Renal pelvis (tissue), 12 donors: ENCODE measurements around the gene CCL8. TPM values are rescaled to one million over a fixed set of nuclear protein-coding genes. Genes with fewer than 3 reads are reported as not detected.

Source experiments
- DNase-seq: peaks from one replicate; pipeline ENCODE4 v3.0.0-alpha.2; 2013
- long read RNA-seq, 16 experiments: transcript quantifications; one replicate each; lab custom pipeline, GENCODE V29; 2026
- polyA plus RNA-seq, 3 donors: library from polyadenylated mRNA; unstranded; fragments of 120-200 nt; gene quantifications; one replicate each; pipeline ENCODE4 v1.2.1, GENCODE V29; 2013; ENCODE audit not compliant: insufficient read length in 3 of 3

The CCL8 gene
- under 1 TPM in 2 of 3 donors, not detected in 1; 0.09 to 0.18 TPM for polyA plus RNA-seq
- long read RNA-seq, donor 1, result 0 reads
- long read RNA-seq, donor 2, result 0 reads
- long read RNA-seq, donor 3, result 0 reads
- long read RNA-seq, donor 4, result 0 reads
- long read RNA-seq, donor 5, result 0 reads
- long read RNA-seq, donor 6, result 0 reads
- long read RNA-seq, donor 7, result 0 reads
- long read RNA-seq, donor 8, partial matches to known transcripts, result 0 of 2 reads
- long read RNA-seq, donor 8, other reads (novel, unspliced or antisense), result 0 of 2 reads
- long read RNA-seq, donor 9, partial matches to known transcripts, result 0 of 1 reads
- long read RNA-seq, donor 9, other reads (novel, unspliced or antisense), result 0 of 1 reads
- long read RNA-seq, donor 10, result 0 reads
- long read RNA-seq, donor 11, result 0 reads
- long read RNA-seq, donor 12, partial matches to known transcripts, result 0 of 1 reads
- long read RNA-seq, donor 12, other reads (novel, unspliced or antisense), result 0 of 1 reads
- long read RNA-seq, donor 13, result 0 reads
- long read RNA-seq, donor 14, result 0 reads
- long read RNA-seq, donor 15, result 0 reads
- long read RNA-seq, donor 16, result 0 reads

DNA sequence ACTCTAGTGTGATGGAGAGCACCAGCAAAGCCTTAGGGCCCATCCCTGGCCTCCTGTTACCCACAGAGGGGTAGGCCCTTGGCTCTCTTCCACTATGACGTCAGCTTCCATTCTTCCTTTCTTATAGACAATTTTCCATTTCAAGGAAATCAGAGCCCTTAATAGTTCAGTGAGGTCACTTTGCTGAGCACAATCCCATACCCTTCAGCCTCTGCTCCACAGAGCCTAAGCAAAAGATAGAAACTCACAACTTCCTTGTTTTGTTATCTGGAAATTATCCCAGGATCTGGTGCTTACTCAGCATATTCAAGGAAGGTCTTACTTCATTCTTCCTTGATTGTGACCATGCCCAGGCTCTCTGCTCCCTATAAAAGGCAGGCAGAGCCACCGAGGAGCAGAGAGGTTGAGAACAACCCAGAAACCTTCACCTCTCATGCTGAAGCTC, at the start of gene CCL8:
Gene CCL8 (plus strand): TSS at position 397 of the 445 bp plus-strand sequence. CDS start 67 bp downstream, outside the sequence.
- no peak for DNase-seq

DNA sequence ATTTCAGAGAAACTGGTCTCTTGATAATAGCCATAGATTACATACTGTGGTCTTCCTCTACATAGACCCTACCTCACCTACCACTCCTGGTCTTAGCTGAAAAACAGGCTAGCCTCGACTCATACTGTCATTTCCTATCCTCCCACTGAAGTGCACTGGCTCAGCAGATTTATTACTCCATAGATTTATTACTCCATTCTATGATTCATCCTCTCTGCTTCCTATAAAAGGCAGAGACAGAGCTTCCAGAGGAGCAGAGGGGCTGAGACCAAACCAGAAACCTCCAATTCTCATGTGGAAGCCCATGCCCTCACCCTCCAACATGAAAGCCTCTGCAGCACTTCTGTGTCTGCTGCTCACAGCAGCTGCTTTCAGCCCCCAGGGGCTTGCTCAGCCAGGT, 49.3 kb upstream of the CCL8 start, which contains the start of gene CCL7:
Gene CCL7 (plus strand): TSS at position 253 of the 400 bp plus-strand sequence. CDS start 70 bp downstream, at position 323.
- DNase-seq, result no peak

DNA sequence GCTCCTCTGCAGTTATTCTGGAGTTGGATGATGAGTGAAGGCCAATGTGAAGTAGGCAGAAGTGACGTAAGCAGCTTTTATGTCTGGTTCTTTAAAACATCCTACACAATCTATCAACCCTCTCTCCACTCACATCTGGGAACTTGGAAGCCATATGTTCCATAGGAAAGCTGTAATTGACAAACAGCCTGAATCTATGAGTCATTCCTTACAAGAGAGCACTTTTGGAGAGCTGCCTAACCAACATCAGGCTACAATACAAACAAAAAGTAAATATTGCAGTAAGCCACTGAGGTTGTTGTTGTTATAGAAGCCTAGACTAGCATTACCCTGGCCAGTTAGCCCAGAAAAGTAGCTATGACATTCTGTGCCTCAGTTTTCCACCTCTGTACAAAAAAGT, 43.4 kb upstream of the CCL8 start:
- DNase-seq, result no peak

DNA sequence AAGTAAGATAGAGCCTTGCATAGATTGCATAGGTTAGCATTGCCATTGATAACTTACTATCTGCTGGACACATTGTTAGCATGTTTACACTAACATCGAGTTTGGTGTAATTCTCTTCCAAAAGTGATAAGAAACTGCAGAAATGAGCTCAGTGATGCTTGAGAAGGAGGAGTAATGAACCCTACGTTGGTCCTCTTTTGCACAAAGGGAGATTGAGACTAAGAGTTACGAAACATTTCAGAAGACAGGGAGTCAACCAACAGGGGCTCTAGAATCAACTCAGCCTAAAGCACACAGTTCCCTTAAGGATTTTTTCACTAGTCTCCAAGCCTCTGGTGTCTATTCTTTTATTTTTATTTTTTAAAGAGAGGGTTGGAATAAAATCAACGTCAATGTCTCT, 42.4 kb upstream of the CCL8 start:
- no peak for DNase-seq

DNA sequence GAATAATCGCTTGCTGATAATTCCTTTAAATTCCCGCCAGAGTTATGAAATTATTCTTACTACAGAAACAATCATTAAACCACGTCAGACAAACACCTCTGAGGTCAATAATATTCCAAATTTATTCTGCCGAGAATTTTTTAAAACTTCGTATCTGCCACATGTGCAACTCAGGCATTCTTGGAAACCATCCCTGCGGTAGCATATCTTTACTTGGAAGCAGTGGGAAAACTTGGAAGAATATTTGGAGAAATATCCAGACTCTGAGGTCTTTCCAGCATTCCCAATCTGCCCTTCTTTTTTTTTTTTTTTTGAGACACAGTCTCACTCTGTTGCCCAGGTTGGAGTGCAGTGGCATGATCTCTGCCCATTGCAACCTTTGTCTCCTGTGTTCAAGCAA, 35.7 kb upstream of the CCL8 start:
- no peak for DNase-seq

DNA sequence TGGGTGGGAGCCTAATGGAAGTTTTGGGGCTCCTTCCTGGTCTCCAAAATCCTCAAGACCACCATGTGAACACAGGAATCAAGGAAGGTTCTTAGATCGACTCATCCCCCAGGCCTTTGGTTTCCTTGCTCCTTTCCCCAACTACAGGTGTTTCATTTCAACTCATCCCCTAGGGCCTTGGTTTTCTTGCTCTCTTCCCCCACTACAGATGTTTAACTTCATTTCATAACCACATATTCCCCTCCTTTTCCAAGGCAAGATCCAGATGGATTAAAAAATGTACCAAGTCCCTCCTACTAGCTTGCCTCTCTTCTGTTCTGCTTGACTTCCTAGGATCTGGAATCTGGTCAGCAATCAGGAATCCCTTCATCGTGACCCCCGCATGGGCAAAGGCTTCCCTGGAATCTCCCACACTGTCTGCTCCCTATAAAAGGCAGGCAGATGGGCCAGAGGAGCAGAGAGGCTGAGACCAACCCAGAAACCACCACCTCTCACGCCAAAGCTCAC, 33.9 kb upstream of the CCL8 start, which contains the start of gene CCL11:
Gene CCL11 (plus strand): TSS at position 457 of the 507 bp plus-strand sequence. CDS start 67 bp downstream, outside the sequence.
- peak; percentile 48 for DNase-seq

DNA sequence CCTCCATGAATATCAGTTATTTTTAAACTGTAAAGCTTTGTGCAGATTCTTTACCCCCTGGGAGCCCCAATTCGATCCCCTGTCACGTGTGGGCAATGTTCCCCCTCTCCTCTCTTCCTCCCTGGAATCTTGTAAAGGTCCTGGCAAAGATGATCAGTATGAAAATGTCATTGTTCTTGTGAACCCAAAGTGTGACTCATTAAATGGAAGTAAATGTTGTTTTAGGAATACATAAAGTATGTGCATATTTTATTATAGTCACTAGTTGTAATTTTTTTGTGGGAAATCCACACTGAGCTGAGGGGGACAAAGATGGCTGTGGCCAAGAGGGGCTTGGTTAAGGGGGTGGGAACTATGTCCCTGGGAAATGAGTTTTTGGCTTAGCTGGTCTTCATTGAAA, 31.4 kb upstream of the CCL8 start:
- no peak for DNase-seq

DNA sequence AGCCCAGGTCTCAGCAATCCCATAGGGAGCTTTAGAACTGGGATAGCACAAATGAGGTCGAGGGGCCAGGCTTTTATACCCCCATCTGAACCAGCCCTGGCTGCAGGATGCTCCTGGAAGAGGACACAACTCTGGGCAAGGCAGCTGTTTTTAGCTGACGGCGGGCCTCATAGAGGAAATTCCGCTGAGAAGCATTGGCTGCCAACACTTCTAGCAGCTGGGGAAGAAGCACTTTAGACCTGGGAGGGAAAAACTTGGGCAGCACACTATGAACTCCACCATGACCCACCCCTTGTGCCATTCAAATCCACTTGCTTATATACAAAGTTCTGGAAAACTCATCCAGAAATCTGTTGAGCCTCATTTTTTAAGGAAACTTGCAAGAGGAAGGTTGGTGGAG, 28.6 kb upstream of the CCL8 start:
- DNase-seq, result no peak

DNA sequence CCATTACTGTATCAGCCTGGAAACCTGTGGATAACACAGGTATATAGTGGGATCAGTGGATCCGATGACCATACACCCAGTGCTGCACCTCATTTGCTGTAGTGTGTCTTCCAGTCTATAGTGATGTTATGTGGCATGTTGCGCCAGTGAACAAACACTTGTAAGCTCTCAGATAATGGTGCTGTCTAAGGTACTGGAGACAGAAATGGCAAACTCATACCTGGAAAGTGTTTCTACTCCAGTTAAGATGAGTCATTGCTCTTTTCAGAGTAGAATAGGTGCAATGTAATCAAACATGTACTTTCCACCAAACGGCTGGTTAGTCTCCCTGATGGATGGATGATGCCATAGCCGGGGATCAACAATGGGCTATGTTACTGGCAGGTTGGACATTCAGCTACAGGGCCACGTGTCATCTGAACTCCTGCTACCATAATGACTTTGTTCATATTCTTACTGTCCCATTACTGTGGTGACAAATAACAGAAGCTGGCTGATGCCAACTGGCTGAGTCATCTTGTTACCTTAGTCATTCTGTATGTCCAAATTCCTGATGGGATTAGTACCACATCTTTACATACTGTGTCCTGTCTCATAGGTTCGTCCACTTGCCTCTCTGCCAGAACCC, 27.4 kb upstream of the CCL8 start:
- no peak for DNase-seq

DNA sequence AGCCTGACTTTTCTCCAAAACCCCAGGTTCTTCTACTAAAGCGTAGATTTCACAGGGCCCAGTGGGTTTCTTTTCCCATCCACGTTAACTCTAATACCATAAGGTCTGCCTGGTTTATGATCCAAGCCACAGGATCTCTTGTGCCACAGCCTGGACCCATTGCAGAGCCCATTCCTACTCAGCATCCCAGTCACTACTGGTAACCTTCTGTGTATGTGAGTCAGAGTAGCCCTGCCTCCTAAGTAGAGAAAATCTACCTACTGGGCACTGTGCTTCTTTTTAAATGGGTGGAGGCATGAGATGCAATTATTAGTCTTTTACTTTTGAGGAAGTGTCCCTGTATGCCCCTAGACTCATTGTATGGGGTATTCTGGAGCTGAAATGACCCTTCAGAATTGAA, 20.2 kb upstream of the CCL8 start:
- DNase-seq, result no peak

DNA sequence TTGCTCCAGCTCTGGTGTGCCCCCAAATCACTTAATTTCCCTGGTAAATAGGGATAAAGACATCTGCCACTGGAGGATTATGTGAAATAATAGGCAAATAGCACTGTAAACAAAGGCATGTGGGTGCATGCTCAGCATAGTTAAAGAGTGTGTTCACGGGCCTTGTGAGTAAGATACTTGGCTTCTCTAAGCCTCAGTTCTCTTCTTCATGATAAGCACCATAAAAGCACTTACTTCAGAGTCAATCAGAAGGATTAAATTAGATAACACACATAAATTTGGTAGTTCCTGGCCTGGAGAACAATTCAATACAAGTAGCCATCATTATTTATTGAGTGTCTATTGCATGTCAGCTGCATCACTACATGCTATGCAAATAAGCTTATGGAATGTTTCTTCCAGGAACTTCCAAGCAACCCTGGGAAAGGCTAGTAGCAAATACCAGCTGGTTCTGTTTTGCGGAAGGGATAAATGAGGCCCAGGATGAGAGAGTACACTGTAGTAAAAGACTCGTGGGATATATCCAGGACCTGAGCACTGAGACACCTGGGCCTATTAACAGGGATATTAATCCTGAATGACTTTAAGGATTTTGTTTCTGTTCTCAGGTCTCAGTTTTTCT, 19.2 kb upstream of the CCL8 start:
- no peak for DNase-seq

DNA sequence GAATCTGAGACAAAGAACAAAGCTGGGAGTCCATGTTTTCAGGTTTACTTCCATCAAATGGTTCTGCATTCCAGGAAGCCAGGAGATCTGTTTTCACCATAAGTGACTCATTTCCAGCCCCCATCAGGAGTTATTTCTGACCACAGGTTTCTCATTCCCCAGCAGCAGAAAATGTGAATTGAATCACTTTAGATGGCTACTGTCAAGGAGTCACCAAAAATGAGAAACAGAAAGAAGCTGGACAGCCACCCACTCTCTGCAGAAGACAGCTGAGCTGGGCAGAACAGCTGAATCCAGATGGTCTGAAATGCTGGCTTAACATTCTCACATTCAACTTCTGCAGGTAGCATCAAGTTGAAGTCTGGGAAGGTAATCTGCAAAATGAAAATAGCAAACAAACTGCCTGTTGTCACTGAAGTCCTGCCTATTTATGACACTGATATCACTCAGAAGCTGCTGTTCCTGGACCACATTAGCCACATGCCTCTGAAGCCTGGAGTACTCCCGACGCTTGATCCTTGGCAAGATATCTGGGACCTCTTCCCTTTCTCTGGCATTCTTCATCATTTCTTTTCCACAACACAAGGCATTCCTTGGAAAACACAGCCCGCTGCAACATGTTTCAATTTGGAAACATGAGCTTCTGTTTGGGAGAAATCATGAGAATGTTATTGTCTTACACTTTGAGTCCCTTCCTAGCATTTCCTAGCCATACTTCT, 18.4 kb upstream of the CCL8 start:
- DNase-seq, result no peak

DNA sequence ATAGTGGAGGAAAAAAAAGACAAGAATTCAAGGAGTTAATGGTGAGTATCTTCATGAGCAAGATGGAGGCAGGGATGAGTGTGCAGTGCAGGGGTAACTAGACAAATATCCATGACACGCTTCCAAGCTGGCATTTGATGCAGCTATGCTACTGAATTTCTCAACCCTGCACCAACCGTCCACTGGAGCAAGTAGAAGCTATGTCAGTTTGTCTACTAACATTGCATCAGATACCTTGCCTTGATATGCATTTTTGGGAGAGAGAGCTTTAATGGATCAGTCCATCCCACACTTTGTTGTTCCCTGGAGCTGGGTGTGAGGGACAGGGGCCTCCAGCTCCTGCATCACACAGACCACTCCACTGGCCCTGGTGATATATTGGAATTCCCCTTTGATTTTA, 17.2 kb upstream of the CCL8 start:
- no peak for DNase-seq

DNA sequence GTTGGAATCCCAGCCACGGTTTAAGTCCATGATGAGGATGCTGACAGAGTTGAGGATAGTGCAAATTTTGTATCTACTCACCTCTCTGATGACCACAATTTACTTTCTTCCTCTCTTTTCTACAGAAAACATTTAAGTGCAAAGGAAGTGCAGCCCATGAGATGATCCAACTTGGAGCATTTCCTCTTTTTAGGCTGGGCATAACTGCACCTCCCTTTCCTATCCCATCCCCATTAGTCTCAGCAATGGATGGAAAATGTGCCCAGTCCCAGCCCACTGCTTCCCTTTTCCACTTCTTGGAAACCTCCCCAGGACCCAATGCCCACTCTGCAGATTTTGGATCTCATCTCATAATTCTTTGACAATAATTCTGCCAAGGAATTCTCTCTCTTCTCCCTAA, 16.6 kb upstream of the CCL8 start:
- DNase-seq, result no peak

DNA sequence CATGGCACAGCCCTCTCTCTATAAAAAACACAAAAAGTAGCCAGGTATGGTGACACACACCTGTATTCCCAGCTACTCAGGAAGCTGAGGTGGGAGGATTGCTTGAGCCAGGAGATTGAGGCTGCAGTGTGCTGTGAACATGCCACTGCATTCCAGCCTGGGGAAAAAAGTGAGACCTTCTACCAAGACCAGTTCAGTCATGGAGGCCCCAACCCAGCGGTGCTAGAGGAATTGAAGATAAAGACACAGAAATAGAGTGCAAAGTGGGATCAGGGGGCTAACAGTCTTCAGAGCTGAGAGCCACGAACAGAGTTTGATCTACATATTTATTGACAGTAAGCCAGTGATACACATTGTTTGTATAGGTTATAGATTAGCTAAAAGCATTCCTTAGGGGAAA, 15.6 kb upstream of the CCL8 start:
- no peak for DNase-seq

DNA sequence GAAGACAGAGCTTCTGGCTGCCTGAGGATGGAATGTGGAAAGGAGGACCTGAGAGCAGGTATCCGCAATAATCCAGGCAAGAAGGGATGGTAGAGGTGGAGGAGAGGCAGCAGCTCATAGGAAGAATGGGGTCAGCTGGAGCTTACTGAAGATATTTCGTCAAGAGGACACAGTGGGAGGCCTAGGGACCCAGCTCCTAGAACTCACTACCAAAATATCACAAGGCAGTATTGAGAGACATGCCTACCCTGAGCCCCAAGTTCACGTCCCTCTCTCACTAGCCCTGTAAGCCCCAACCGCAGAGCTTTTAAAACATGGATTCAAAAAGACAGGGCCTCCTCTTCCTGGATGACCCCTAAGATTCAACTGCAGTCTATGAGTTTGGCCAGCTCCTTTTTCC, 14.2 kb upstream of the CCL8 start:
- DNase-seq, result no peak

DNA sequence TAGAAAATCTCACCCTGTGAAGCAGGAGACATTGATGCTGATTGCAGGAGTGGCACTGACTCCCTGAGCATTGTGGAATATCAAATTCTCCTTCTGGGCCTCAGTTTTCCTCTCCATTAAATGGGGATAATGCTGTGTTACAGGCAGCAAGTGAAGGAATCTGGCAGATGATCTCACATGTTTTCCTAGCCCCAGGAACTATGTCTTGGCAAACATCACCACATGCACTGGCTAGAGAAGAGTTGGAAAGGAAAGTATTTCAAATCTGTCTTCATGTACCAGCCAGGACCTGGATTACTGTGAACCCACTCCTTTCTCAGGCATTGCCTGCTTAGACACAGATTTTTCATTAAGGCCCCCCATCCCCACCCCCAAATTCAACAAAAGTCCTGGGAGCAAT, 13.6 kb upstream of the CCL8 start:
- no peak for DNase-seq

DNA sequence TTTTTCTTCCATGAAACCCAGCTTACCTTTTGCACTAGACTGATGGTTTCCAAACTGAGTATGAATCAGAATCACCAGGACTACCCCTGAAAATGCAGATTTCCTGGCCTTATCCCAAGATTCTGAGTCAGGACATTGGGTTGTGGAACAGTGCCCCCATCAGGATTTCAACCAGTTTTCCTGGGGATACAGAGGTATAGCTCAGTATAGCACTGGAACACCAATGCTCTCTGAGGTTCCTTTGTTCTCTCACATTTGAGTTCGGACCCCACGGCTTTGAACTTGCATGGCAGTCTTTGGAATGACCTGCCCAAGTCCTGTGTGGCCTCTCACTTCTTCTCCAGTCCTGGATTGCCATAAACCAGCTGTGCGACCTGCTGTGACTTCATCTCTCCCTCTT, 12.8 kb upstream of the CCL8 start:
- no peak for DNase-seq

DNA sequence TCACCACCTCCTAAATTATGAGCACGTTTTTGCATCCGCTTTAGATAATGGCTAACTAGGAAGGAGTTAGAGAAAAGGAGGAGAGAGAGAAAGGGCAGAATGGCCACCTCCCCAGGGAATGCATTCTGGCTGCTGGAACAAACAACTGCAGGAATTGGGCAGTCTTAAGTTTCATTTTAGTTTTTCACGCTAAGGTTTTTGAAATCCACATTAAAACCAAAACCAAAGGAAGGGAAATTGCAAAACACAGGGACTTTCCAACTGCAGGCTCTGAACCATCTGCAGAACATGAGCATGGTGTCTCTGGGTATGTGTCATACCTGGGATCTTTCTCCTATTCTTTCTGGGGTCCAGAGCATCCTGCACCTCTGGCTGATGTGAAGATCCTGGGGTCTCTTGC, 12.1 kb upstream of the CCL8 start:
- no peak for DNase-seq

DNA sequence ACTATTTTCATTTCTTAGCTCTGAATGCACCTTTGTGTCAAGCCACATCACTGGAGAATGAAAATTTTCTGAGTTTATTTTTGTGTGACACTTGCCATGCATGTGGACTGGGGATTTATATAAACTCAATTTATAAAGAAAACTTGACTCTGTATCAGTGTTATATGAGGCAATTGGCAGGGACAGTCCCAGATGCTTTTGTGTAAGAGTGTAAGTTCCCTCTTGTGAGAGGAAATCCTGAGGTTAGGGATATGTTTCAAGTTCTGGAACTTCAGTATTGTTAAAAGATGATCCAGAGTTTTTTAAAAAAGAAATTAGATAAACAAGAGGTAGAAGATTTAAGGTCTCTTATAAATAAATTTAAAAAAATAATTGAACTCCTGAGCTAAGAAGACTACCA, 10.9 kb upstream of the CCL8 start:
- no peak for DNase-seq

DNA sequence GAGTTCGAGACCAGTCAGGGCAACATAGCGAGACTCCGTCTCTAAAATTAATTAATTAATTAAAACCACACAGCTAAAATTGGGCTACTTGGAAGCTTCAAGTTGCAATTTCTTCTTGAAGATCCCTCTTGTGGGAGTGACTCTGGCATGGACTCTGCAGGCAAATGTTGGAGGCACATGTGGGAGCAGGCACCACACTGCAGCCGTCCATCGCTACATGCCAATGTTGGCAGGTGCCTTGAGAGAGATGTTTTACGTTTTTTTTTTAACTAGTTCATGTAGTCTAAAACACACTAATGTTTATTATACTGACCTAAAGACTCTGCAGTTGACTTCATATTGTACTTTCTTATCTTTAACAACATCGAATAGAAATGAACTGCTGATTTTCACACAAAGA, 7.9 kb upstream of the CCL8 start:
- DNase-seq, result no peak

DNA sequence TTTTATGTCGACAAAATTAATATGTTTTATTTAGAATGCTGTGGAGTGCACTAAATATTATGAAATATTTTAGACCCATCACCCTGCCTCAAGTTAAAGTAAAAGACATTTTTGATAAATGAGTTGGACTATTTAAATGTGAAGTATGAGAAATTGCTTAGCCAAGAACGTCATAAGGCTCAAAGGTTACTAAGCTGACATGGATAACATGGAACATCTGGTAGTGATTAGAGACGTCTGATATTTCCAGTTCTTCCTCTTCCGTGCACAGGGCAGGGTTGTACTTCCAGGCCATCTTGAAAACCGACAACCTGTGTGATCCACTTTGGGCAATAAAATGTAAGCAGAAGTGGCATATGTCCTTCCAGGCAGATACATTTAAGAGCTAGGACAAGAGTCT, 7.2 kb upstream of the CCL8 start:
- DNase-seq, result peak; percentile 49
